Activated CD8-positive, alpha-beta T cell treated with anti-CD3 and anti-CD28 coated beads, Interleukin-2, amount 10 ng/mL, durations not matched to agents 7 days and 5 days (primary cell): ENCODE measurements around the gene MSH5. TPM values are rescaled to one million over a fixed set of nuclear protein-coding genes. Genes with fewer than 3 reads are reported as not detected.
A peak's percentile ranks its signal among the peaks of the same experiment; 100 is the strongest.

Experiments used
- ATAC-seq: fragments of 150-1000 bp; cut with Tn5 transposase; one replicate; pipeline ENCODE4 v1.10.0; 2021; ENCODE audit warnings: moderate library complexity
- CTCF ChIA-PET: fragments of 350-600 bp; sonication (Branson Sonifier 250); formaldehyde crosslinking; loops from one replicate; lab custom pipeline; 2021; ENCODE audit warnings: antibody characterized with exemption; lab: Charles Lee
- POLR2A ChIA-PET: fragments of 350-600 bp; sonication (Branson Sonifier 250); formaldehyde crosslinking; loops from one replicate; lab custom pipeline; 2021; ENCODE audit warnings: antibody characterized with exemption; lab: Charles Lee
- DNase-seq: peaks from one replicate; pipeline ENCODE4 v3.0.0-alpha.2; 2020
- H3K27ac Mint-ChIP-seq: one replicate; pipeline ENCODE4 v1.8.0; 2021; ENCODE audit warnings: mild to moderate bottlenecking, mixed read lengths
- H3K27me3 Mint-ChIP-seq: one replicate; pipeline ENCODE4 v1.8.0; 2021; ENCODE audit warnings: low read depth, mixed read lengths
- H3K36me3 Mint-ChIP-seq: one replicate; pipeline ENCODE4 v1.8.0; 2021; ENCODE audit warnings: low read depth, mixed read lengths
- H3K4me1 Mint-ChIP-seq: one replicate; pipeline ENCODE4 v1.8.0; 2021; ENCODE audit warnings: low read depth, mixed read lengths
- H3K4me3 Mint-ChIP-seq: one replicate; pipeline ENCODE4 v1.8.0; 2021; ENCODE audit warnings: mild to moderate bottlenecking, mixed read lengths
- H3K9me3 Mint-ChIP-seq: one replicate; pipeline ENCODE4 v1.8.0; 2022; ENCODE audit warnings: mixed read lengths; ENCODE audit not compliant: insufficient read depth
- total RNA-seq, 2 experiments: library from RNA; stranded (reverse); gene quantifications; one replicate each; pipeline ENCODE4 v1.2.3, GENCODE V29; 2021

The MSH5 gene
- 10 to 100 TPM; 64.8 to 73.6 TPM for total RNA-seq

- Mint-ChIP-seq H3K9me3 (no peaks in the 10 kb centered on the region), H3K36me3 (peaks cover 43% of the 10 kb centered on the region), H3K4me1 (peaks cover 56% of the 10 kb centered on the region), H3K4me3 (peak within 1 kb of the TSS; percentile 92), H3K27ac (peak within 1 kb of the TSS; percentile 96), H3K27me3 (no peaks in the 10 kb centered on the region)
- peak; percentile 99 for DNase-seq
- ATAC-seq: peak; percentile 83
- ChIA-PET CTCF (interaction anchor here (0.6 to 9.7 kb wide), 26 partner anchors 10 to 194 kb away, joined by 3 to 118 read pairs (median 4); partner anchors contain the start of genes ABHD16A, ATP6V1G2, C6orf47 and CSNK2B), POLR2A (interaction anchor here (0.6 to 5.6 kb wide), 31 partner anchors 11 to 157 kb away, joined by 3 to 83 read pairs (median 5); partner anchors contain the start of genes ABHD16A, BAG6, C6orf47 and CSNK2B)
Observed at GRCh38 chr6:31739639-31740396, at the start of gene MSH5. Gene MSH5, plus strand, starts transcription at chr6:31740005. Its CDS starts 462 bp downstream, at chr6:31740467.

- ChIA-PET CTCF (interaction anchor here (0.5 to 1.9 kb wide), 8 partner anchors 9 to 92 kb away, joined by 3 to 9 read pairs (median 3); partner anchors contain the start of genes ABHD16A, LY6G5B and LY6G5C), POLR2A (interaction anchor here (0.9 to 1.3 kb wide), 3 partner anchors 13 to 47 kb away, joined by 3 to 4 read pairs (median 3); partner anchors contain the start of gene ABHD16A)
- H3K4me3 Mint-ChIP-seq: no peak overlapping the region
- H3K27me3 Mint-ChIP-seq: no peaks in the 10 kb centered on the region
- no peak for DNase-seq
- H3K36me3 Mint-ChIP-seq: peaks cover 44% of the 10 kb centered on the region
- no peak for ATAC-seq
- H3K9me3 Mint-ChIP-seq: no peaks in the 10 kb centered on the region
- H3K4me1 Mint-ChIP-seq: peaks cover 4% of the 10 kb centered on the region
- H3K27ac Mint-ChIP-seq: no peak overlapping the region
Observed at GRCh38 chr6:31690231-31691077, 49.4 kb upstream of the MSH5 start.

- H3K4me3 Mint-ChIP-seq: no peak overlapping the region
- H3K4me1 Mint-ChIP-seq: peaks cover 4% of the 10 kb centered on the region
- H3K9me3 Mint-ChIP-seq: no peaks in the 10 kb centered on the region
- H3K27me3 Mint-ChIP-seq: no peaks in the 10 kb centered on the region
- H3K27ac Mint-ChIP-seq: no peak overlapping the region
- peaks cover 41% of the 10 kb centered on the region for H3K36me3 Mint-ChIP-seq
- CTCF ChIA-PET: interaction anchor here (1.1 to 1.9 kb wide), 3 partner anchors 12 to 21 kb away, joined by 3 to 9 read pairs (median 7); partner anchors contain the start of genes ABHD16A and LY6G5B
- DNase-seq (no peak), ATAC-seq (no peak)
- POLR2A ChIA-PET: interaction anchor here (0.9 to 1.3 kb wide), 4 partner anchors 12 to 268 kb away, joined by 3 to 6 read pairs (median 4); partner anchors contain the start of genes ABHD16A and SKIC2
Observed at GRCh38 chr6:31691078-31691463, 48.7 kb upstream of the MSH5 start.

- H3K27me3 Mint-ChIP-seq: no peaks in the 10 kb centered on the region
- peaks cover 4% of the 10 kb centered on the region for H3K4me1 Mint-ChIP-seq
- H3K27ac Mint-ChIP-seq: no peak overlapping the region
- ChIA-PET POLR2A (interaction anchor here (0.9 to 1.1 kb wide), 2 partner anchors 33 to 268 kb away, joined by 3 to 6 read pairs; partner anchors contain the start of gene SKIC2), CTCF (interaction anchor here (1.9 kb wide), 1 partner anchor 12 kb away, joined by 9 read pairs; the partner anchor contains the start of gene ABHD16A)
- ATAC-seq: no peak
- H3K9me3 Mint-ChIP-seq: no peaks in the 10 kb centered on the region
- H3K36me3 Mint-ChIP-seq: peaks cover 41% of the 10 kb centered on the region
- H3K4me3 Mint-ChIP-seq: no peak overlapping the region
- DNase-seq: no peak
Observed at GRCh38 chr6:31691564-31692108, 48.2 kb upstream of the MSH5 start.

- Mint-ChIP-seq H3K9me3 (no peaks in the 10 kb centered on the region), H3K27me3 (no peaks in the 10 kb centered on the region), H3K27ac (no peak overlapping the region), H3K4me3 (no peak overlapping the region), H3K36me3 (peaks cover 46% of the 10 kb centered on the region), H3K4me1 (peaks cover 5% of the 10 kb centered on the region)
- ChIA-PET CTCF (interaction anchor here (1.5 to 3.5 kb wide), 2 partner anchors 11 to 77 kb away, joined by 3 to 7 read pairs; partner anchors contain the start of gene ABHD16A), POLR2A (no interaction called here)
- DNase-seq: no peak
- ATAC-seq: no peak
Observed at GRCh38 chr6:31692353-31692752, 47.5 kb upstream of the MSH5 start.

GRCh38 chr6:31692886-31693285, 46.9 kb upstream of the MSH5 start:
- POLR2A ChIA-PET: no interaction called here
- CTCF ChIA-PET: interaction anchor here (1.5 to 3.5 kb wide), 2 partner anchors 10 to 77 kb away, joined by 3 to 7 read pairs; partner anchors contain the start of gene ABHD16A

GRCh38 chr6:31693535-31693934, 46.3 kb upstream of the MSH5 start:
- CTCF ChIA-PET: interaction anchor here (1.5 to 3.5 kb wide), 3 partner anchors 10 to 137 kb away, joined by 3 to 7 read pairs (median 5); partner anchors contain the start of gene ABHD16A
- POLR2A ChIA-PET: interaction anchor here (0.7 to 2.1 kb wide), 3 partner anchors 25 to 46 kb away, joined by 3 to 7 read pairs (median 5); partner anchors contain the start of genes GPANK1 and MSH5
- H3K27ac Mint-ChIP-seq: no peak overlapping the region
- H3K4me1 Mint-ChIP-seq: peaks cover 10% of the 10 kb centered on the region
- H3K9me3 Mint-ChIP-seq: no peaks in the 10 kb centered on the region
- no peaks in the 10 kb centered on the region for H3K27me3 Mint-ChIP-seq
- H3K36me3 Mint-ChIP-seq: peaks cover 48% of the 10 kb centered on the region
- DNase-seq: no peak
- ATAC-seq: no peak
- no peak overlapping the region for H3K4me3 Mint-ChIP-seq

More at GRCh38 chr6:31692886-31693285, 46.9 kb upstream of the MSH5 start:
- H3K36me3 Mint-ChIP-seq: peaks cover 47% of the 10 kb centered on the region
- no peaks in the 10 kb centered on the region for H3K27me3 Mint-ChIP-seq
- no peak overlapping the region for H3K4me3 Mint-ChIP-seq
- H3K27ac Mint-ChIP-seq: no peak overlapping the region
- ATAC-seq: no peak
- no peaks in the 10 kb centered on the region for H3K9me3 Mint-ChIP-seq
- peaks cover 10% of the 10 kb centered on the region for H3K4me1 Mint-ChIP-seq
- no peak for DNase-seq

- Mint-ChIP-seq H3K9me3 (no peaks in the 10 kb centered on the region), H3K27me3 (no peaks in the 10 kb centered on the region), H3K27ac (peak overlapping the region; percentile 31), H3K4me3 (no peak overlapping the region), H3K36me3 (peaks cover 47% of the 10 kb centered on the region), H3K4me1 (peaks cover 19% of the 10 kb centered on the region)
- ChIA-PET POLR2A (no interaction called here), CTCF (interaction anchor here (1.0 kb wide), 1 partner anchor 32 kb away, joined by 3 read pairs; no protein-coding TSS in a partner anchor)
- ATAC-seq (no peak), DNase-seq (no peak)
Observed at GRCh38 chr6:31697555-31697954, 42.2 kb upstream of the MSH5 start.

- ChIA-PET CTCF (interaction anchor here (2.2 kb wide), 1 partner anchor 69 kb away, joined by 5 read pairs; no protein-coding TSS in a partner anchor), POLR2A (no interaction called here)
- Mint-ChIP-seq H3K27me3 (no peaks in the 10 kb centered on the region), H3K9me3 (no peaks in the 10 kb centered on the region), H3K36me3 (peaks cover 34% of the 10 kb centered on the region), H3K4me3 (peak overlapping the region; percentile 97), H3K4me1 (peaks cover 25% of the 10 kb centered on the region), H3K27ac (peak overlapping the region; percentile 58)
- DNase-seq (no peak), ATAC-seq (no peak)
Observed at GRCh38 chr6:31700740-31701401, 38.9 kb upstream of the MSH5 start.

GRCh38 chr6:31701666-31702404, 38.0 kb upstream of the MSH5 start:
- ChIA-PET CTCF (interaction anchor here (2.8 kb wide), 1 partner anchor 11 kb away, joined by 9 read pairs; no protein-coding TSS in a partner anchor), POLR2A (interaction anchor here (0.7 to 2.3 kb wide), 5 partner anchors 34 to 160 kb away, joined by 3 to 20 read pairs (median 8); partner anchors contain the start of genes CLIC1, CSNK2B, DDX39B and GPANK1)
- H3K36me3 Mint-ChIP-seq: peaks cover 31% of the 10 kb centered on the region
- DNase-seq (no peak), ATAC-seq (no peak)
- H3K4me3 Mint-ChIP-seq: peak overlapping the region; percentile 97
- peak overlapping the region; percentile 95 for H3K27ac Mint-ChIP-seq
- peaks cover 25% of the 10 kb centered on the region for H3K4me1 Mint-ChIP-seq
- H3K27me3 Mint-ChIP-seq: no peaks in the 10 kb centered on the region
- no peaks in the 10 kb centered on the region for H3K9me3 Mint-ChIP-seq
